PC-3 (cell line): ENCODE measurements around the gene C16orf74. TPM values are rescaled to one million over a fixed set of nuclear protein-coding genes. Genes with fewer than 3 reads are reported as not detected.

Source experiments
- ATAC-seq: fragments of 200-7000 bp; cut with Tn5 transposase; 2 replicates; pipeline ENCODE4 v1.9.1; 2020; ENCODE audit warnings: mild to moderate bottlenecking, moderate library complexity
- Bru-seq: library from RNA; stranded (reverse); fragments of 400-500 nt; gene quantifications from one replicate; lab custom pipeline; 2021; lab: Mats Ljungman, UMichigan
- BruChase-seq, 2 experiments: library from RNA; stranded (reverse); fragments of 400-500 nt; gene quantifications; one replicate each; lab custom pipeline; 2021; lab: Mats Ljungman, UMichigan
- BruUV-seq: library from RNA; stranded (reverse); fragments of 400-500 nt; replicated peaks from 2 replicates; lab custom pipeline; 2021; lab: Mats Ljungman, UMichigan
- CTCF ChIA-PET: fragments of 300-600 bp; sonication (Branson Sonifier 250); formaldehyde crosslinking; loops from one replicate; lab custom pipeline; 2022; ENCODE audit warnings: antibody characterized with exemption; lab: Charles Lee
- POLR2A ChIA-PET: fragments of 300-600 bp; sonication (Branson Sonifier 250); formaldehyde crosslinking; loops from one replicate; lab custom pipeline; 2022; ENCODE audit warnings: antibody characterized with exemption; ENCODE audit not compliant: unreplicated experiment; lab: Charles Lee
- DNase-seq: peaks from one replicate; pipeline ENCODE4 v3.0.0-alpha.2; 2015
- H2AFZ ChIP-seq: fragments of 300-600 bp; sonication (generic); 2 replicates; pipeline ENCODE4 v1.6.0; 2016; ENCODE audit warnings: antibody characterized with exemption, low read length
- H3F3A ChIP-seq: fragments of 300-600 bp; sonication (generic); one replicate; pipeline ENCODE4 v1.6.0; 2017; ENCODE audit warnings: antibody characterized with exemption, low read length, control low read depth, mild to moderate bottlenecking; ENCODE audit not compliant: unreplicated experiment
- H3K27ac ChIP-seq: fragments of 300-600 bp; sonication (generic); 2 replicates; pipeline ENCODE4 v1.5.1; 2016; ENCODE audit warnings: mild to moderate bottlenecking, low read length
- H3K27me3 ChIP-seq: fragments of 300-600 bp; sonication (generic); 2 replicates; pipeline ENCODE4 v1.6.1; 2016; ENCODE audit warnings: low read length, mixed read lengths
- H3K36me3 ChIP-seq: fragments of 300-600 bp; sonication (generic); 2 replicates; pipeline ENCODE4 v1.6.1; 2016; ENCODE audit warnings: low read depth, mixed run types, low read length, mixed read lengths
- H3K4me1 ChIP-seq: fragments of 300-600 bp; sonication (generic); 2 replicates; pipeline ENCODE4 v1.5.1; 2016; ENCODE audit warnings: low read length; ENCODE audit not compliant: insufficient read depth
- H3K4me2 ChIP-seq: fragments of 300-600 bp; sonication (generic); 2 replicates; pipeline ENCODE4 v1.6.0; 2016; ENCODE audit warnings: low read length
- H3K4me3 ChIP-seq: fragments of 300-600 bp; sonication (generic); 2 replicates; pipeline ENCODE4 v1.5.1; 2016; ENCODE audit warnings: mild to moderate bottlenecking, low read length, mixed read lengths
- H3K79me2 ChIP-seq: fragments of 300-600 bp; sonication (generic); 2 replicates; pipeline ENCODE4 v1.6.1; 2017; ENCODE audit warnings: low read length, mixed read lengths
- H3K9ac ChIP-seq: fragments of 300-600 bp; sonication (generic); 2 replicates; pipeline ENCODE4 v1.6.0; 2016; ENCODE audit warnings: mild to moderate bottlenecking, low read length
- H3K9me2 ChIP-seq: fragments of 300-600 bp; sonication (generic); replicated peaks from 2 replicates; pipeline ENCODE4 v1.6.1; 2016; ENCODE audit warnings: mixed run types, low read length, mixed read lengths
- H3K9me3 ChIP-seq: fragments of 300-600 bp; sonication (generic); 2 replicates; pipeline ENCODE4 v1.6.1; 2016; ENCODE audit warnings: low read length, mixed read lengths
- H4K20me1 ChIP-seq: fragments of 300-600 bp; sonication (generic); 2 replicates; pipeline ENCODE4 v1.6.1; 2016; ENCODE audit warnings: low read length, mixed read lengths
- CTCF ChIP-seq: fragments of 300-600 bp; sonication (generic); conservative IDR thresholded peaks from 2 replicates; pipeline ENCODE4 v1.5.1; 2017; ENCODE audit warnings: antibody characterized with exemption, low read depth, mild to moderate bottlenecking, low read length
- EZH2 ChIP-seq: fragments of 300-600 bp; sonication (generic); IDR thresholded peaks from one replicate; pipeline ENCODE4 v1.6.1; 2017; ENCODE audit warnings: antibody characterized with exemption, mild to moderate bottlenecking, low read length; ENCODE audit not compliant: unreplicated experiment
- EZH2phosphoT487 ChIP-seq: fragments of 300-600 bp; sonication (generic); IDR thresholded peaks from 2 replicates; pipeline ENCODE4 v1.6.1; 2018; ENCODE audit warnings: mild to moderate bottlenecking, antibody characterized with exemption, low read length, borderline replicate concordance
- intact Hi-C: fragments of 100-400 bp; cut with micrococcal nuclease; formaldehyde crosslinking; loops from 2 replicates; pipeline ENCODE4 v1.9.0; 2023
- long read RNA-seq: library from polyadenylated mRNA; unstranded; transcript quantifications from one replicate; pipeline ENCODE4 v2.0.0, GENCODE V29; 2021; ENCODE audit not compliant: unreplicated experiment
- total RNA-seq: library from RNA; depleted of rRNA; stranded (reverse); fragments of >200 nt; gene quantifications from 2 replicates; pipeline ENCODE4 v1.2.3, GENCODE V29; 2014; rRNA removed

C16orf74 gene
- total RNA-seq, result 64.6 and 71.0 TPM in 2 replicates
- Bru-seq, nascent RNA, result percentile 64 among the genes with signal in this experiment
- BruChase-seq, experiment 1, labeled RNA remaining after a 6-hour chase, result percentile 65 among the genes with signal in this experiment
- BruChase-seq, experiment 2, labeled RNA remaining after a 2-hour chase, result percentile 67 among the genes with signal in this experiment
- long read RNA-seq, partial matches to known transcripts, result 0 of 21 reads
- long read RNA-seq, other reads (novel, unspliced or antisense), result 13 of 21 reads

- DNase-seq (peak; percentile 71), ATAC-seq (peak; percentile 59)
- no TSS peak for BruUV-seq
- H3K27ac ChIP-seq, result no peak within 1 kb of the TSS
- ChIA-PET CTCF (no interaction called here), POLR2A (interaction anchor here (0.6 kb wide), 1 partner anchor 16 kb away, joined by 4 read pairs; no protein-coding TSS in a partner anchor)
- TF ChIP-seq CTCF (no peak), EZH2phosphoT487 (no peak), EZH2 (no peak)
- H3K9me3 ChIP-seq, result no peaks in the 10 kb centered on the region
- peak within 1 kb of the TSS; percentile 99 for H3K4me2 ChIP-seq
- intact Hi-C loops, result no loop called here
- H2AFZ ChIP-seq, result peak within 1 kb of the TSS; percentile 74
- no peaks in the 10 kb centered on the region for H3K36me3 ChIP-seq
- peak within 1 kb of the TSS; percentile 65 for H3K9ac ChIP-seq
- peaks cover 55% of the 10 kb centered on the region for H3K4me1 ChIP-seq
- H3K79me2 ChIP-seq, result peaks cover 32% of the 10 kb centered on the region
- H3F3A ChIP-seq, result peaks cover 9% of the 10 kb centered on the region
- peak within 1 kb of the TSS; percentile 95 for H3K4me3 ChIP-seq
- H3K27me3 ChIP-seq, result no peaks in the 10 kb centered on the region
- no peaks in the 10 kb centered on the region for H3K9me2 ChIP-seq
- no peaks in the 10 kb centered on the region for H4K20me1 ChIP-seq
Measured at GRCh38 chr16:85750827-85751697, at the start of gene C16orf74. Gene C16orf74 (minus strand): TSS chr16:85751096. CDS start chr16:85735217, 15,879 bp downstream.

- Histone ChIP-seq H3K9ac (peak overlapping the region; percentile 99), H2AFZ (no peak overlapping the region), H3K27me3 (no peaks in the 10 kb centered on the region), H3K4me3 (peak overlapping the region; percentile 99), H3K4me2 (peak overlapping the region; percentile 100), H3K9me3 (no peaks in the 10 kb centered on the region), H4K20me1 (peaks cover 36% of the 10 kb centered on the region), H3K27ac (peak overlapping the region; percentile 79), H3K9me2 (no peaks in the 10 kb centered on the region), H3K36me3 (peaks cover 34% of the 10 kb centered on the region), H3K79me2 (peaks cover 84% of the 10 kb centered on the region), H3F3A (no peaks in the 10 kb centered on the region), H3K4me1 (peaks cover 18% of the 10 kb centered on the region)
- CTCF ChIA-PET, result interaction anchor here (0.9 kb wide), 1 partner anchor 21 kb away, joined by 5 read pairs; no protein-coding TSS in a partner anchor
- TF ChIP-seq EZH2 (no peak), CTCF (no peak), EZH2phosphoT487 (no peak)
- ATAC-seq (peak; percentile 5; the same call in 1 of the 2 replicates), DNase-seq (no peak)
- intact Hi-C loops, result no loop called here
- no TSS peak for BruUV-seq
- POLR2A ChIA-PET, result no interaction called here
Measured at GRCh38 chr16:85800321-85800669, 49.4 kb upstream of the C16orf74 start.
